Measurements from ENCODE around the gene ZBTB49.

ZBTB49 gene

GRCh38 chr4:4284827-4285618, 5.0 kb upstream of the ZBTB49 start:
- DNase-seq (ENCODE audit: low spot score), result no peak

- DNase-seq (ENCODE audit: low spot score), result no peak
These were observed 2.0 kb upstream of the ZBTB49 start for GRCh38 chr4:4288098-4288497.

- DNase-seq (ENCODE audit: low spot score), result no peak
These were observed 996 bp upstream of the ZBTB49 start for GRCh38 chr4:4289055-4289454.

GRCh38 chr4:4289597-4289940, 482 bp upstream of the ZBTB49 start:
- DNase-seq (ENCODE audit: low spot score), result no peak

- DNase-seq (ENCODE audit: low spot score), result no peak
These were observed 3.2 kb downstream of the ZBTB49 start for GRCh38 chr4:4293279-4293678.

GRCh38 chr4:4296283-4296846, 6.3 kb downstream of the ZBTB49 start:
- DNase-seq (ENCODE audit: low spot score), result no peak

- DNase-seq (ENCODE audit: low spot score), result no peak
These were observed 9.0 kb downstream of the ZBTB49 start for GRCh38 chr4:4299006-4299405.

- no peak for DNase-seq (ENCODE audit: low spot score)
These were observed 11.9 kb downstream of the ZBTB49 start for GRCh38 chr4:4302001-4302400.

GRCh38 chr4:4302416-4302815, 12.4 kb downstream of the ZBTB49 start:
- DNase-seq (ENCODE audit: low spot score), result no peak

- DNase-seq (ENCODE audit: low spot score), result no peak
These were observed 16.9 kb downstream of the ZBTB49 start for GRCh38 chr4:4306920-4307319.

- DNase-seq (ENCODE audit: low spot score), result no peak
These were observed 18.9 kb downstream of the ZBTB49 start for GRCh38 chr4:4308800-4309441.

GRCh38 chr4:4311193-4311592, 21.1 kb downstream of the ZBTB49 start:
- no peak for DNase-seq (ENCODE audit: low spot score)

- DNase-seq (ENCODE audit: low spot score), result no peak
These were observed 25.6 kb downstream of the ZBTB49 start for GRCh38 chr4:4315461-4316149.

GRCh38 chr4:4316150-4316495, 26.1 kb downstream of the ZBTB49 start:
- no peak for DNase-seq (ENCODE audit: low spot score)

GRCh38 chr4:4317496-4318232, 27.6 kb downstream of the ZBTB49 start:
- DNase-seq (ENCODE audit: low spot score), result no peak

GRCh38 chr4:4320528-4320927, 30.5 kb downstream of the ZBTB49 start:
- DNase-seq (ENCODE audit: low spot score), result no peak

- no peak for DNase-seq (ENCODE audit: low spot score)
These were observed 31.1 kb downstream of the ZBTB49 start for GRCh38 chr4:4320951-4321714.

GRCh38 chr4:4321951-4322688, 32.1 kb downstream of the ZBTB49 start:
- DNase-seq (ENCODE audit: low spot score), result no peak

- no peak for DNase-seq (ENCODE audit: low spot score)
These were observed 33.9 kb downstream of the ZBTB49 start for GRCh38 chr4:4323705-4324534.

GRCh38 chr4:4325321-4325720, 35.3 kb downstream of the ZBTB49 start:
- no peak for DNase-seq (ENCODE audit: low spot score)

Measured in germinal center (tissue), 1 donor.